HG03432 (cell line): ENCODE results near the gene PRKN.

Experiments
- ATAC-seq: cut with Tn5 transposase; IDR thresholded peaks from one replicate; pipeline ENCODE4 v1.9.1; 2021; ENCODE audit warnings: mild to moderate bottlenecking, moderate library complexity; ENCODE audit not compliant: unreplicated experiment

Gene PRKN

GRCh38 chr6:161943561-161943960 lies 784.0 kb downstream of the PRKN start:
- no peak for ATAC-seq

DNA sequence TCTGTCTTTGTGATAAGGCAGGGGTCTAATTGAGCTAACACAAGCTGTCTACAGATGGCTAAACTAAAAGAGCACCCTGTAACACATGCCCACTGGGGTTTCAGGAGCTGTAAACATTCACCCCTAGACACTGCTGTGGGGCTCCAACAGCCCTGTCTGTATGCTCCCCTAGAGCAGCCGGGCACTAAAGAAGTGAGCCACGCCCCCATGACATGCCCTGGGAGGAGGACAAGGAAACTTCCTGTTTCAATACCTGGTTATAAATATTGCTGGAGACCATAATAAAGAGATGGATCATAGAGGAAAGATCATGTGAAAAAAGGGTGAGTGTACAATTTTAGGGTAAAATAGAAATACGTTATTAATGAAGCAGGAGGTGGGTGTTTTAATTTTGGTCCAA lies 786.0 kb downstream of the PRKN start:
- no peak for ATAC-seq

GRCh38 chr6:161940519-161940918 lies 787.0 kb downstream of the PRKN start:
- ATAC-seq, result no peak

DNA sequence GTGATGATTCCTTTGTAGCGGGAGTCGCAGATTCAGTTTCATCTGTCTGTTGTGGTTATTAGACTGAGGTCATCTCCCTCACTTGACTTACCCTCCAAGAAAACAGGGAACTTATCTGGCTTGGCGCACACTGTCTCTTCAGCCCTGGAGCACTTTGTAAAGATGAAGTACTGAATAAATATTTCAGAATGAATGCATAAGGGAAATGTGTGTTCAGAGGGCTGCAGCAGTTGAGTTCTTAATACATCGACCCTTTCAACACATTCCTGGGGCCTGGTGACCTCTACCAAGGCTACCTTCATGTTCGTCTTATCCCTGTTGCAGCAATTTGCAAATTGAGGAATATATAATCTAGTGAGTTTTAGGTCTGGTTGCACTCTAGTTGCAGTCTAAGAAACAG lies 801.2 kb downstream of the PRKN start:
- ATAC-seq, result no peak

- no peak for ATAC-seq
These were observed 803.0 kb downstream of the PRKN start for GRCh38 chr6:161924516-161925116.

DNA sequence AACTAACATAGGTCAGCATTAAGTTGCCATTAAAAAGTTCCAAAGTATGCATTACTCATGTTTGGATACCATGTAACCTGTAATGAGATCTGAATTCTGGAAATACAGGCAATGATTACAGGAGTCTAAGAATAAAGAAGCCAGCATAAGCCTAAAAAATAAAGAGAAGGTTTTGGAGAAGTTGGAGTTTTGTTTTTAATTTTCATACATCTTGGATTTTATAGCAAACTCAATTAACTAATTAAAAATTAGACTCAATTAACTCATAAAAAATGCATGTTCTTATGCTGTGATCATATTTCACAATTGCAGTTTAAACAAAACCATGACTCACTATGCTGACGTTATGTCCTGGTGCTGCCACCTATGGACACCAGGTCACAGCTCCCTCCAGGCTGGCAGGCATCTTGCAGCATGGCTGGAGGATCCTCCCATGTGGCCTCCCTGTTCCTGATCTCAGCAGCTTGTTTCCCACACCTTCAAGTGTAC lies 804.9 kb downstream of the PRKN start:
- peak; percentile 70 for ATAC-seq

GRCh38 chr6:161921602-161922395 lies 805.8 kb downstream of the PRKN start:
- no peak for ATAC-seq

DNA sequence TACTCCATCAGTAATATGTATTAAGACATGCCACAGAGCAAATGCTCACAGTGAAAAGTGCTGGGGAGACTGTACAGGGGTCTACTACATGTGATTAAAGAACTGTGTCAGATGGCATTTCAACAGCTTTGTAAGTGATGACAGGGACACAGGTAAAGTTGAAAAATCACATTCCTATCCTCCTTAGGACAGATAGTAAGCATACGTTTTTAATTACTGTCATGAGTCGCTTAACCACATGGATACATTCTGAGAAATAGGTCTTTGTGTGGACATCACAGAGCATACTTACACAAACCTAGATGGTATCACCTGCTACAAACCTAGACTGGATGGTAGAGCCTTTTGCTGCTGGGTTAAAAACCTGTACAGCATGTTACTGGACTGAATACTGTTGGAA lies 807.9 kb downstream of the PRKN start:
- ATAC-seq, result no peak

DNA sequence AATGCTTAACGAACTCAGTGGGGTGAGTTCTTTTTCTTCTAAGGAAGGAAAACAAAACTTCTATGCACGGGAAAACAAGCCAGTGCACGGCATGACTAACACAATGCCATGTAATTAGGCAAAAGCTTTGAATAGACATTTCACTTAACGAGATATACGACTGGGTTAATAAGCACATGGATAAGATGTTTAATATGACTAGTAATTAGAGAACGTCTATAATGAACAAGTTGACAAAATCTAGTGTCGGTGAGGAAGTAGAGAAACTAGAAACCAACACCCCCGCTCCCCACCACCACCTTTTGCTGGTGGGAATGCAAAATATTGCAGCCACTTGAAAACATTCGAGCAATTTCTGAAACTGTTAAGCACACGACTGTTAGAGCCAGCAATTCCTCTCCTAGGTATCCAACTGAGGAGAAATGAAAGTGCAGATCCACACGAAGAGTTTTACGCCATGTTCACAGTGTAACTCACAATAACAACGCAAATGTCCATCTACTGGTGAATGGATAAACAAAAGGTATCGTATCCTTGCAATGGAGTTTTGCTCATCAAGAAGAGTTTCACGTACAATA lies 808.8 kb downstream of the PRKN start:
- no peak for ATAC-seq

GRCh38 chr6:161918109-161918531 lies 809.4 kb downstream of the PRKN start:
- peak; percentile 37 for ATAC-seq

GRCh38 chr6:161917645-161918044 lies 809.9 kb downstream of the PRKN start:
- no peak for ATAC-seq

GRCh38 chr6:161915456-161915964 lies 812.1 kb downstream of the PRKN start:
- ATAC-seq, result no peak

DNA sequence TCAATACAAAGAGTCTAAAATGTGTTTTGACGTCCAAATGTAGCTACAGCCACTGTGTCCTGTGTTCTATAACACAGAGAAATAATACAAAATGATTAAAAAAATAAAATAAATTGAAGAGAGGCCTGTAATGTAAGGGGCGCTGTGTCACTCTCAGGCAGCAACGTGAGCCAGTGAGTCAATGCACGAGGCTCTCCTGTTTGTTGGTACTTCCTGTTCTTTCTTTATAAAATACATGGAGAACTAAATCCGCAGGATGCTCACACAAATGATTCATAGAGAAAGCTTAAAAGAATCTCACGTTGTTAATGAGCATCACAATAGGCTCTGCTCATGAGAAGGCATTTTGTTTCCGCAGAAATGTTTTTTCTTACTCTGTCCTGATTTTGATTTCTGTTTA lies 818.7 kb downstream of the PRKN start:
- no peak for ATAC-seq

DNA sequence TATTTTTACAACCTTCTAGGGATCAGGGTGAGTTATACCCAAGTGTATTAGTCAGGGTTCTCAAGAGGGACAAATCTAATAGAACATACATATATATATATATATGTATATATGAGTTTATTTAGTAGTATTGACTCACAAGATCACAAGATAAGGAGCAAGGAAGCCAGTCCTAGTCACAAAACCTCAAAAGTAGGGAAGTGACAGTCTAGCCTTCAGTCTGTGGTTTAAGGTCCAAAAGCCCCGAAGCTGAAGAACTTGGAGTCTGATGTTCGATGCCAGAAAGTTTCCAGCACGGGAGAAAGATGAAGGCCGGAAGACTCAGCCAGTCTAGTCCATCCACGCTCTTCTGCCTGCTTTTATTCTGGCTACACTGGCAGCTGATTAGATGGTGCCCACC lies 821.0 kb downstream of the PRKN start:
- ATAC-seq, result no peak

DNA sequence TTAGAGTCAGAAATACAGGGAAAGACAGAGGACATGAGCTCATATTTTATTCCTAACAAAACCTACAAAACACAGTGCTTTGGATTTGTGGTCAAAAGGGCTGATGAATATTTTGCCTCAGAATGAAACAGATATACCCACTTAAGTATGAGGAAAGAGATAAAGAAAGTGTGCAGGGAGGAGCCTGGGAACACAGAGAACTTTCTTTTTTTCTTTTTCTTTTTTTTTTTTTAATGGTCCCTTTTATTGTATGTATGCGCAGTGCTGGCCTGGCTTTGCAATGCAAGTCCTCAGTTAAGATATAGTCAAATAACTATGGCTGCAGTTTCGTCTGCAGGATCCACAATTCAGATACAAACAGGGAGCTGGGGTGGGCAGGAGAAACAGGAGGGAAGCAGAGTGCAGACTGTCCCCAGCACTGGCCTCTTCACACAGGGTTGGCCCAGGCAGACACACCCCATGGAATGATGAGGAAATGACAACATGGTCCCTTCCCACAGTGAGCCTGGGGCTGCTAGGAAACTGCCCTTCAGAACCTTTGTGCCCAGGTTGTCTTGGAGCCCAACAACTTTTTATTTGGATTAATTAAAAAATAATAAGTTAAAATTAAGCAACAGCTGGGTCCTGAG lies 823.9 kb downstream of the PRKN start:
- ATAC-seq, result no peak

DNA sequence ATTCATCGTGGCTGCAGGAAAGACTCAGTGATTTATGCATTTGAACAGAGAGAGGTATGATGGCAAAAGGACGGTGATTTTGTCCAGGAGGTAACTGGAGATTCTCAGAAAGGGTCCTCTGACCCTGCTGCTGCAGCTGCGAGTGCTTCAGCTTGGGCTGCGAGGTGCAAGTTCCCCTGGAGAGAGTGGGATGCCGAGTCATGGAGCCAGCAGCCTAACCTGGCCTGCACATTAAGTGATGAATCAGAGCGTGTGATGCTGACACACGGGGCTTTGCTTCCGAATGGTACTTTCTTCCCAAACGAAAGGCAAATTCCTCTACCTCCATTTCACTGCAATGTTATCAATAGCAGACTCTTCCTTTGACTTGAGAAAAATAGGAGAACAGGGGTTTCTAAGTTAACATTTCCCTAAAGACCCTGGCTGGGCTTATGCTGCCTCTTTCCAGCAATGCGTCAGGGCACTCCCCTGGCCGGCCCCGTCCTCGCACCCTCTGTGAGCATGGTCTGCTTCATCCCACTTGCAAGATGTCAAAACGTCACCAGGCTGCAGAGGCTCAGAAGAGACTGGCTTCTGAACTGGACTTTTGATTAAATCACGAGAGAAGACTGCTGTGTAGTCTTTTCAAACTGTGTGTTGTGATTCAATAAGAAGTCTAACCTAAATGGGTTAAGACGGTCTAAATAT lies 825.7 kb downstream of the PRKN start:
- ATAC-seq, result no peak

GRCh38 chr6:161894436-161894835 lies 833.1 kb downstream of the PRKN start:
- ATAC-seq, result no peak

DNA sequence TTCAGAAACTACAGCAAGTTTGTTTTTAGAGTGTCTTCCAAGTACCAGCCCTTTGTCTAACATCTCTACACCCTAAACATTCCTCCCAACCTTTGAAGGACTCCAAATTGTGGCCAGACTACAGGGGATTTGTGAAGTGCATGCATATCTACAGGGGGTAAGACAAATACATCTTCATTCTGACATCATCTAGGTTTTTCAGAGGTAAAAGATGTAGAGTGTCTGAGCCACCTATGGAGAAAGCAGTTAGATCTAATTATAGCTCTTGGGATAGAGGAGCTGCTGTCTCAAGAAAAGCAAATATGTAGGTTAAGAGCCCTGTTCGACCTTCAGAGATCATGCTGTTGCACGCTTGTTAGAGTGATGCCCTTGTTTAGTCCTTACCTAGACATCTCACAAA lies 836.0 kb downstream of the PRKN start:
- ATAC-seq, result no peak

GRCh38 chr6:161890832-161891297 lies 836.7 kb downstream of the PRKN start:
- no peak for ATAC-seq

- no peak for ATAC-seq
These were observed 837.3 kb downstream of the PRKN start for GRCh38 chr6:161890133-161890831.
